ENCODE data around the gene MYO1A.
A peak's percentile ranks its signal among the peaks of the same experiment; 100 is the strongest.
"Not testable (repeated sequence)": the region's sequence is repeated elsewhere in the genome, so short reads cannot be mapped to it uniquely, and the experiment has no call there.

MYO1A gene

DNA sequence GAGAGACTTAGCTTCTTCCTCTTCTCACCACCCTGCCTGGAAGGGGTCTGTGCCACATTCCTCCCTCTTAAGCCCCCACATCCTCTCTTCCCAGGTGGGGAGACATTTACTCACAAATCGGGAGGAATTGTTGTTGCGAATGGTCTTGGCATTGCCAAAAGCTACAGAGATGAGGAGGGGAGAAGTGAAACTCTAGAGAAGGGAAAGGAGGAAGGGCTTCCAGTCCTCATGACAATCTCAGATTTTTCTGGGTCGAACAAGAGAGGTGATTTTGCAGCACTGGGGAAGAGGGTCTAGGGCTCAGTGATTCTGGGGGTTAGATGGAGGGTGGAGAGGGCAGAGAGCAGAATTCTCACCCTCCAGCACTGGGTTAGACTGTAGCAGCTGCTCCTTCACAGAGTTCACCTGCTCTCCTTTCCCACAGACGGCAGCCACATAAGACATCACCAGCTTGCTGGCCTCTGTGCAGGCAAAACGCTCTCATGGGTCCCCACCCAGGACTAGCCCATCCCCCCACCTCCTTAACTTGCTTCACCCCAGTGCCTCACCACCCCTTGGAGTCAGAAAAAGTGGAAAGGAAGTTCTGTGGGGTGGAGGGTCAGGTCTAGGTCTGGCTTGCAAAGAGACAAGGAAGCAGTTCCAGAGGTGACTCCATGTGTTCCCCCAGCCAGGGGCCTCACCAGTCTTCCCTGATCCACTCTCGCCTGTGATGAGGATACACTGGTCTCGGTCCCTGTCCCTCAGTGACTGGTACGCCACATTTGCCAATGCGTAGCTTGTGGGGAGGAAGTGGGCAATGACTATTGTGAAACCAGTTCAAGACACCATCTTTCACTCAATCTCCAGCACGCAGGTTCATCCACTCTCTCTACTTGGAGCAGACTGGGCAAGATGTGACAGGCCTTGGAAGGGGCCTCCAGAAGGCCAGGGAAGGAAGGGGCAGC lies 2.7 kb downstream of the MYO1A start:
- DNase-seq: no peak

DNA sequence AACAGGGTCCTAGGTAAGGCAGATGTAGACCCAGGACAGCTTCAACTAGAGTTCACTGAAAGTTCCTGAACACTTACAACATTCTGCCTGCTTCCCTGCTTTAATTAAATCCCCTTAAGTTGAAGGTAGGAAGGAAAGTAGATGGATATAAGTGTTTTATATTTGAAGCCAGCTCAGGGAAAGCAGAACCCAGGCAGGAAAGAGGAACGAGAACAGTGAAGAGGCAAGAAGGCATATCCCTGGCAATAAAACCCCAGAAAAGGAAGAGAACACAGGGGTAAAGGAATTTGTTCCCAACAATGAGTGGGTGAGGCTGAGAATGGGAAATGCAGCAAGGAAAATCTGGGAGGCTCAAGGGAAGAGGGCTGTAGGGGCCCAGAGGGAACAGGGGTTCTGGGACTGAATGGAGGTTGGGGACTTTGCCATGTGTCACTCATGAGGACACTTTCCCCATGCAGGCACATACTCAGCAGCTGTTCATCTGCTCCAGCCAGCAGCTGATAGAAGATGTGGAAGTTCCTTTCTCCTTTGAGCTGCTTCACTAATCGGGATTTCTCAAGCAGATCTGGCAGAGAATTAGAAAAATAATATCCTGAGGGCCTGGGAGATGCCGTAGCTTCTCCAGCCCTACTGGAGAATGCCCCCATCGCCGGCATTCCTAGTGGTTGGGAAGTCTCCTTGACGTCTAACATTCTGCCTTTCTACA lies 3.7 kb downstream of the MYO1A start:
- DNase-seq: no peak

DNA sequence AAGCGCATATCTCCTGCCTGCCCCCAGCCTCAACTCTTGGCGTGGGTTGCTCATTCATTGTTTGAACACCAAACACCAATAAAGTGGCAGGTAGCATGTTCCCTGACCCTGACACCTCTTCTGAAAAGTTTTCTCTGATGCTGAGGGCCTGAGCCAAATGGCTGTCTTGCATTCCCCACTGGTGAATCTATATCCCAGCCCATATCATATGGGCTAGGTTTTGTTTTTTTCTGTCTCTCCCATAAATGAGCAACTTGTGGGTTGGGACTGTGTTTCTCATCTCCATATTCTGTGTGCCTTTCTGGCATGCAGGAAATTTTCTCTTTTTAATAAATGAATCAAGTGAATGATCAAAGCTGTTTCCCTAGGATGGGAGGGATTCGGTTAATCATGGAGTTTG lies 5.0 kb downstream of the MYO1A start:
- no peak for DNase-seq

DNA sequence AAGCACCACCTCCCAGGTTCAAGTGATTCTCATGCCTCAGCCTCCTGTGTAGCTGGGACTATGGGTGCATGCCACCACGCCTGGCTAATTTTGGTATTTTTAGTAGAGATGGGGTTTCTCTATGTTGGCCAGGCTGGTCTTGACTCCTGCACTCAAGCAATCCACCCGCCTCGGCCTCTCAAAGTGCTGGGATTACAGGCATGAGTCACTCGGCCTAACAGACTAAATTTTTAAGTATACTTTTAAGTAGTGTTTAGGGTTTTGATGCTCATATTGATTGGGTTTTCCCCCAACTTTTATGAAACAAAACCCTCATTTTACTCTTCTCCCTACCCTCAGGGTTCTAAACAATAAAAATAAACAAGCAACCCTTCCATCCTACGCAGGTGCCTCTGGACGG lies 5.5 kb downstream of the MYO1A start:
- DNase-seq: no peak

DNA sequence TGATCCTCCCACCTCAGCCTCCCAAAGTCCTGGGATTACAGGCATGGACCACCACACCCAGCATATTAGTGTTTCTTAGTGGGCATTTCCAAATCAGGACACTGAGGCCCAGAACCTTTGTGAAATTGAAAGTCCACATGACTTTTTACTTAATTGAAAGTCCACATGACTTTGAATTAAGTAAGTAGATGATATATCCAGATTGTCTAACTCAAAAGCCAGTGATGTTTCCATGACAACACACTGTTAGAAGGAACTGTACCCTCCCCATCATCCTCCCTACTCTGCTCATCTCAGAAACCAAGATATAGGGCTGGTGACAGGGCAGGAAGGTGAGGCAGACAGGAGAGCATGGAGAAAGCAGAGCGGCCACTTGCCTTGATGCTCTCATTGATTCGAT lies 7.2 kb downstream of the MYO1A start:
- no peak for DNase-seq

DNA sequence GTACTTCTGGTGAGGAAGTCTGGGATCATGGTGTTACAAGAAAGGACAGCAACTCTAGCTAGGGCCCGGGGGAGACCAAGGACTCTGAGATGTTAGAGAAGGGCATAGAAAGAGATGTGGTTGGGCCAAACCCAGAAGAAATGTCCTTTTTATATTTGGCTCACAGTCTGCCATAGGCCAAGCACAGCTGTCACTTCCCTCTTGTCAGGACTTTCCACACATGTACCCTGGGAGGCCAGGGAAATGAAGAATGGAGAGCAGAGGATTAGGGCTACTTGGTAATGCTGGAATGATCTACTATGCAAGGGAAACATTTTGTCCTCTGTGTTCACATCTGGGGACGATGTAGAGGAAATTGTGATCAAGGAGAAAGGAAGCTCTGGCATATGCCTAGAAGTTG lies 9.2 kb downstream of the MYO1A start:
- DNase-seq: no peak

DNA sequence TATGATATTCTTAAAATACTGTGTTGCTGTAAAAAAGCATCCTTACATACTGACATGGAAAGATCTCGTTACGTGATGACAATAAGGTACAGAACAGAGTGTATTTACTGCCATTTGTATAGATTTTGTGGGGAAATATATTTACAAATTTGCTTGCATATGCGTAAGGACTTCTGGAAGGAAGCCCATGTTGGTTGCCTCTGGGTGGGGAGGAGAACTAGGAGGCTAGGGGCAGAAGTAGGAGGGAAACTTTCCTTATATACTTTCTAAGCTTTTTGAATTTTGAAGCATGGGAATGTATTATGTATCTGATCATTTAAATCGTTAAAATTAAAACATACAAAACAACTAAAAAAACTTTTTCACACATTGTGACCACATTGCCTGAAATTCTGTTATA lies 9.7 kb downstream of the MYO1A start:
- DNase-seq: no peak

DNA sequence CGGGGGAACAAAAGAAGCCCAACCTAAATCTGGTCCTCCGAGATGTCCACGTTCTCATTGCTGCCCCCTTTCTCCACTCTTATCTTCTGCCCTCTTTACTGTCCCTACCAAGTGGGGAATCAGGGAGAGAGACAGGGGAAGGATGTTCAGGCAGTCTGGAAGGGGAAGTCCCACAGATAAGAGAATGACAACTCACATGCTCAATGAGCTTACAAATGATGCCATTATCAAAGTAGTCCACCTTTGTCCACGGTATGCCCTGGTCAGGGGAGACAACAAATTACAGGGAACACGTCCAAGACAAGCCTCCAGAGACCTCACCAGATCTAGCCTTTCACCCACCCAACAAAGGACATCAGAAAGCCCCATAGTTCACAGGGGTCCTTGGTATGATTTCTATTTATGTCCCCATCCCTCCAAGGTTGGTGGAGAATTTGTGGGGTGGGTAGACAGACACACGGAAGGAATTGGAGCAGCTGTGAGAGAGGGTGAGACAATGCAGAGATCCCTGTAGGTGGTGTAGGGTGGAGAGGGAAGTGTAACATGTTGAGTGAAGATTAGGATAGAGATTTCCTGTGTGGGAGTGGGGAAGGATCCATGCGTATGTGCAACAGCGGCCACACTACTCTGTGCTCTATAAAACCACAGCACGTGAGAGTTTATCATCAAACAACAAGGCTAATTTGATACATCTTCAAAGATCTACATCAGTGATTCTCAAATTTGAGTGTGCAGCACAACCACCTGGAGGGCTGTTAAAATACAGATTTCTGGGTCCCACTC lies 10.7 kb downstream of the MYO1A start:
- no peak for DNase-seq

DNA sequence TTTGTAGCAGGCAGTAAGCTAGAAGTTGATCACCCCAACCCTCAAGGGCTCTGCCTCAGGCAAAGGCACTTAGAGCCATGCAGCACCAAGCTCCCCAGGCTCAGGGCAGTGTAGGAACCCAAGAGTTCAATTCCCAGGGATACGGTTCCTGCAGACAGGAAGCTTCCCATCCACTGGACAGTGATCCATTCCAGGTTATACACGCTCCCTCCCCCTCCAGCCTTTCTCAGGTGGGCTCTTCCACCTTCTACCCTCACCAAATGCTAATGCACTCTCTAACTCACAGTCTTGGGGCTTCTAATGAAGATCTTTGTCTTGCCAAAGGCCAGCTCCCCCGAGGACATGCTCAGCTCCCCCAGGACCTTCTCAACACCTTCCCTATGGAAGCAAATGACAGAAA lies 12.7 kb downstream of the MYO1A start:
- no peak for DNase-seq

DNA sequence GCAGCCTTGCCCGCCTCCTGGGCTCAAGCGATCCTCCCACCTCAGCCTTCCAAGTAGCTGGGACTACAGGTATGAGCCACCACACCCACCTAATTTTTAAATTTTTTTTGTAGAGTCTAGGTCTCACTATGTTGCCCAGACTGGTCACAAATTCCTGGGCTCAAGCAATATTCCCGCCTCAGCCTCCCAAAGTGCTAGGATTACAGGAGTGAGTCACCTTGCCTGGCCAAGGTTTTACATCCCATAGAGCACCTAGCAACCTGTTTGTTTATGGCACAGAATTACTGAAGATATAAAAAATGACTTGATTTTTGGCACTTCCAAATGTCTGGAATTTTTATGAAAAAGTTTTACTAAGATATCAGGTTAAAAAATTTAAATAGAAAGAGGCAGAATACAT lies 16.5 kb downstream of the MYO1A start:
- no peak for DNase-seq

DNA sequence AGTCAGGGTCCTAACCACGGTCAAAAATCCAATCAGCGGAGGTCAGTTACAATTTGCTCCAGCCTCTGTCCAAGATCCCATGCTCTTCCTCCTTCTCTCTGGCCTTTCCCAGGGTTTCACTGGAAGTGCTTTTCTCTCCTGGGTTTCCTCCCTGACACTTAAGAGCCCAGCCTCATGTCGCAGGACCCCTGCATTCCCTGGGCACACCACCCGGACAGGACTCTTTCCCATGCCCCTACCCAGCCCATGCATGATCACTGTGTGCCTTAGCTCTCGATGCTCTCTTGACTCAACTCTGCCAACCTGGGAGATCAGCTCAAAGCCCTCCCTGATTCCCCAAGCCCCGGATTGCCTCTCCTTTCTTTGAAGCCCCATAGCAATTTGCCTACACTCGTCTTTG lies 18.1 kb downstream of the MYO1A start:
- DNase-seq: no peak

DNA sequence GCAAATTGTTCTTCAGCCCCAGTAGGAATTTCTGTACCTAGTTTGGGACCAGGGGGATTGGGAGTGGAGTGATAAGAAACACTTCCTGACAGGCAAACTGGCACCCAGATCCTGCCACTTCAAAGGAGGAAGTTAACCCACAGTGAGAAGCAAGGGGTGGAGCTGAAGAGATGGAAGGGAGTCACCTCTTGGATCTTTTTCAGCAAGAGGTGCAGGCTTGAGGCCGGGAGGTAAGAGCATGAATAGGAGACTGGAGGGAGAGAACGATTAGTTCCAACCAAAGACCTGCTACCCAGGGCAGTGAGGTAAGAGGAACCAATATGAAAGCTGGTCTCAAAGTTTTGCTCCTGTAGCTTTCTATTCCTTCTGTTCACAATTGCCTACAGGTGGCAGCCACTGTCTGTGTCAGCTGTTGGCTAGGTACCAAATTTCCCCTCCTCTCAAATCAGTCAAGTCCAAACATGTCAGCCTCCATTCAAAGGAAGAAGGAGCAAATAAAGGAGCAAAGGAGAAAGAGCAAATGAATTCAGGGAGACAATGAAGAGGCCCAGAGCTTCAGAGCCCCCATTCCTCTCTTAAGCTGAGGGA lies 18.7 kb downstream of the MYO1A start:
- DNase-seq: no peak

DNA sequence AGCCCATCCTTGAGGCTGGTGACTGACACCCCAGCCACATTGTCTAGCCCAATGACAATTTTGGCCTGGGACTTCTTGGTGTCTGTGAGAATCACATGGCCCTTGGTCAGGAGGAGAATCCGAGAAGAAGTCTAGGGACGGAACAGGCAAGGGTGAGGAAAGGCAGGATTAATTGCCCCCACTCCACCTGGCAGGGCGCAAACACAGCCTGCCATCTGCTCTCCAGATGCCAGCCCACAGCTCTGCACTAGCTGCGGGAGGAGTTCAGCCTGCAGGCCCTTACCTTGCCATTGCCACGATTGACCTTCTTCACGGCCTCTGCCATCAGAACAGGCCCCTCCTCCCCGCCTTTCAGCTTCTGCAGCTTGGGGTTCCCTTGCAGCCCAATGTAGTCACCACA lies 20.5 kb downstream of the MYO1A start:
- DNase-seq: no peak

DNA sequence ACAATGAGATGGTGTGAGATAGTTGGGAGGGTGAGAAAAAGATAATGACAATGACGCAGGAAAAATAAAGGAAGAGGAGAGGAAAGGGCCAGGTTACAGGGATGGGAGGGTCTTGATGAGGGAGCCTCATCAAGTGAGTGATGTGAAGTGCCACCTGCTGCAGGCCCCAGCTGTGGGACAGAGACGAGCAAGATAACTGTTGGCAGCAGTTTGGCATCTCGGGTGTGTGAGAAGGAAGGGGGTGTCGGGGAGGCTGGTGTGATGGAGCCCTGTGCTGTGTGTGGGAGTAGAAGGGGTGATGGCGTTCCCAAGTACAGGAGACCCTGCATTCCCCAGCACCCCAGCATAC lies 22.1 kb downstream of the MYO1A start:
- no peak for DNase-seq

DNA sequence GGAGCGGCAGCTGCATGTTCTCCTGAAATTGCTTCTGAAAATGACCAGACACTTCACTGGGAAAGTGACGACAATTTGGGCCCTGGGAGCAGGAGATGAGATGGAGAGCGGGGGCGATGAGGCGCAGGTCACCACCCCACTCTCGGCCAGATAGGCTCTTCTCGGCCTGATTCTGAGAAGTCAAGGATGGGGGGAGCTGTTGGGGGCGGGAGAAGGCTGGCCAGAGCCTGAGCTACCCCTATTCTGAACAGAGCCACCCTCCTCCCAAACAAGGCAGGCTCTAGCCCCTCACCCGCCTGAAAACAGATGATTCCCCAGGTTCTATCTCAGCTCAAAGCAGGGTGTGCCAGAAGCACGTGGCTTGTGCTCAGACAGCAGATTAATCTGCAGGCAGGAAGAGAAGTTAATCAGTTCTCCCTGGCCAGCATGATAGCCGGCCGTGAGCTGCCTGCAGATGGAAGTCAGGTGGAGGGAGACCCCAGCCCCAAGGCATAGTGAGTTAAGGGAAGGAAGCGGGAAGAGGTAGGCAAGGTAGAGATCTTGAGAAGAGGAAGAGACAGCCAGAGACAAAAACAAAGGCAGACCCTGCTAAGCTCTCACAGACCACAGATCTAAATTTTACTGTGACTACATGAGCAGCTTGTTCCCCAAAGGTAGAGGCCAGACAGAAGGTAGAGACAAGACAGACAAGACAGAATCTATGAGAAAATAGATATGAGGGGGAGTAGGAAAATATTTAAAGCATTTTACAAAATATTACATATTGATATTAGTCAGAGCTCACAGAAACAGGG lies 22.7 kb downstream of the MYO1A start:
- peak; percentile 24 for DNase-seq

DNA sequence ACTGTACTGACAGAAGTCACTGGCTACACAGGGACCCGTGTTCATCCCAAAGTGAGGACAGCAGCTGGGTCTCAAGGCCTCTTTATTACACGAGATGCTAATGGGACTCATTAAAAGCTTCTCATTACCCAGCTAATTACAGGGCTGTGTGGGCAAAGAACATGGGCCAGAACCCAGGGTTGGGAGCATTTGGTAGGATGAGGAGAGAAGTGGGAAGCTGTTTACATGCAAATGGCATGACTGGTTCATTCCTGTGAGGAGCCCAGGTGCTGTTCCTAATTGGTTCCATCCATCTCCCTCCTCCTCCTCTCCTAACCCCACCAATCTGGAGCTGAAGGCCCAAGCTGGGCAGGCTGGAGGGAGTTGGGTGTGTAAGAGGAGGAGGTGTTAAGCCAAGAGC lies 24.7 kb downstream of the MYO1A start:
- no peak for DNase-seq

DNA sequence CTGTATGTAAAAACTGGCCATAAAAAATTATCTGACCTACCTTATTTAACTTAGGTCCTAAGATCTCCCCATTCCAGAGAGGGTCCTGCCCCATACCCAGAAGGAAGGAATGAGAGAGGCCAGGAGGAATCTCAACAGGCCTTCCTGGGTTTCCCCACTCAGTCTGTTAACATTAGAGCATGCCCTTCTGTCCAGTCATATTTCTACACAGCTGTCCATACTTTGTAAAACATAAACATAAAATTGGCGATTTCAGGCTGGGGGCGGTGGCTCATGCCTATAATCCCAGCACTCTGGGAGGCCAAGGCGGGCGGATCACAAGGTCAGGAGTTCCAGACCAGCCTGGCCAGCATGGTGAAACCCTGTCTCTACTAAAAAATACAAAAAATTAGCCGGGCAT lies 27.6 kb downstream of the MYO1A start:
- DNase-seq: not testable (repeated sequence)

DNA sequence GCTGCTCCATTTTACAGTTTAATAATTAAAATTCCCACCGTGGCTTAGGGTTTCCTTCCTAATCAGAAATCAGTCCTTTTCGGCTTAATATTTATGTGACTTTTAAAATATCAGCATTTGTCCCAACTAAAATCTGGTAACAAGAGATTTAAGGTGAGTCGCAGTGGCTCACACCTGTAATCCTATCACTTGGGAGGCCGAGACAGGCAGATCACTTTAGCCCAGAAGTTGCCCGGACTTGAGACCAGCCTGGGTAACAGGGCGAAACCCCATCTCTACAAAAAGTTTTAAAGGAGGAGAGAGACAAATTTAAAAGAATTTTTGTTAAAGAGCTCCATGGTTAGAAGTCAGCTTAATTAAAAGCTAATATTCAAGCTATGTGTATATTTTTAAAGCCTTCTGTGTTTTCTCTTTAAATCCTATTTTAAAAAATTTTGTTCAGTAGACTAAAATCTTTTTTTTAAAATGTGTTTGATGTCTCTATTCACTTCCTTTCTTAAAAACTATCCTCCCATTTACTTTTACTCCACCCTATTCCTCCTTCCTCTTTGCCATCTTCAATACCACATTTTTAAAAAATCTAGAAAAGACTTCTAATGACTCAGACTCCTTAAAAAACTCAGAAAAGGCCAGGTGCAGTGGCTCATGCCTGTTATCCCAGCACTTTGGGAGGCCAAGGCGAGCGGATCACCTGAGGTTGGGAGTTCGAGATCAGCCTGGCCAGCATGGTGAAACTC lies 29.8 kb downstream of the MYO1A start:
- DNase-seq: no peak

DNA sequence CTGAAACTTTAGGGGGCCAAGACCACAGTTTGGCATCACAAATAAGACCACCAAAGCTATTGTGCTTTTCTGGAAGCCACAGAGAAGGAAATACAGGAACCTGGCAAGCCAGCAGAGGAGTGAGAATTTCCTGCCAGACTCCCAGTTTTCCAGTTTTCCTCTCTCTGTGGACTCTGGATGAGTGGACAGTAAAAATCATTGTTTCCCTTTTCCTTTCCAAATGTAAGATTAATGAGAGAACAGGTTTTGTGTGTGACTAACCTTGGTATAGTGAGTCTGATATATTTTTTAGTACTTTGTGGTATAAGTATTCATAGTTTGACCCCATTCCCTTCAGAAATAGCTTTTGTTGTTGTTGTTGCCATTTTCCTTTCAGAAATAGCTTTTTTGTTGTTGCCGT lies 31.0 kb downstream of the MYO1A start:
- no peak for DNase-seq

DNA sequence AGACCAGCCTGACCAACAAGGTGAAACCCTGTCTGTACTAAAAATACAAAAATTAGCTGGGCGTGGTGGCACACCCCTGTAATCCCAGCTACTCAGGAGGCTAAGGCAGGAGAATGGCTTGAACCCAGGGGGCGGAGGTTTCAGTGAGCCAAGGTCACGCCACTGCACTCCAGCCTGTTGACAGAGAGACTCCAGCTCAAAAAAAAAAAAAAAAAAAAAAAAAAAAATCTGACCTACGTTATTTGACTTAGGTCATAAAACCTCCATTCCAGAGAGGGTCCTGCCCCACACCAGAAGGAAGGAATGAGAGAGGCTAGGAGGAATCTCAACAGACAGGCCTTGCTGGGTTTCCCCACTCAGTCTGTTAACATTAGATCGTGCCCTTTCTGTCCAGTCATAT lies 31.6 kb downstream of the MYO1A start:
- DNase-seq: not testable (repeated sequence)

DNA sequence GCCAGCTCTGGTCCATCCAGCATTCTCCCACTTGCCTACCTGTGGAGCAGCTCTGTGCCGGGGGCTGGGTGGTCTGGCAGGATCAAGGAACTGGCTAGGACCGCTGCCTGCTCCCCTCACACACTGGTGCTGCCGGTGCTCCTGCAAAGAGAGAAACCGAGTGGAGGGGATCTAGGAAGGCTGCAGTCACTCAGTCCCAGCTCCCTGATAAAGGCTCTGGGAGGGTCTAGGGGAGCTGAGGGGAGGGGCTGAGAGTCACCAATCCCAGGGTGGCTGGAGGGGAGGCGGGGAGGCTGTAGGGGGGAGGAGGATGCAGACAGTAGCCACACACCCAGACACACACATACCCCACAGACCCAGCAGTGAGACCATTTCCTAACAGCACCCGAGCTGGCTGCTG lies 33.6 kb downstream of the MYO1A start, which contains the start of gene TAC3:
TSS of gene TAC3 (minus strand) at position 182 of the 400 bp plus-strand sequence. CDS start 732 bp downstream, outside the sequence.
- no peak for DNase-seq
